Trophoblast cell (in vitro differentiated cells and primary cell): ENCODE measurements around the gene POMGNT2.

Experiments
- DNase-seq, 2 donors: peaks; one replicate each; pipeline ENCODE4 v3.0.0-alpha.2; 2016
- H2AFZ ChIP-seq: 2 replicates; pipeline ENCODE4 v1.6.1; 2013; ENCODE audit warnings: low read length, moderate library complexity, mild to moderate bottlenecking; ENCODE audit not compliant: insufficient read depth, poor library complexity
- H2AK5ac ChIP-seq: 2 replicates; pipeline ENCODE4 v1.6.1; 2013; ENCODE audit warnings: mild to moderate bottlenecking, low read length
- H2BK120ac ChIP-seq: 2 replicates; pipeline ENCODE4 v1.6.1; 2013; ENCODE audit warnings: low read length, mild to moderate bottlenecking, moderate library complexity; ENCODE audit not compliant: insufficient read depth, poor library complexity
- H2BK12ac ChIP-seq: 2 replicates; pipeline ENCODE4 v1.6.1; 2013; ENCODE audit warnings: mild to moderate bottlenecking, low read length, moderate library complexity
- H2BK5ac ChIP-seq: 2 replicates; pipeline ENCODE4 v1.6.1; 2013; ENCODE audit warnings: low read length, low read depth, moderate library complexity, mild to moderate bottlenecking; ENCODE audit not compliant: poor library complexity
- H3K14ac ChIP-seq: 2 replicates; pipeline ENCODE4 v1.6.1; 2013; ENCODE audit warnings: mild to moderate bottlenecking, low read length
- H3K18ac ChIP-seq: 2 replicates; pipeline ENCODE4 v1.6.1; 2013; ENCODE audit warnings: mild to moderate bottlenecking, low read length
- H3K23ac ChIP-seq: 2 replicates; pipeline ENCODE4 v1.6.1; 2013; ENCODE audit warnings: low read length
- H3K27ac ChIP-seq: 2 replicates; pipeline ENCODE4 v1.5.1; 2013; ENCODE audit warnings: low read depth, mild to moderate bottlenecking, inconsistent platforms, low read length, moderate library complexity
- H3K27me3 ChIP-seq: 2 replicates; pipeline ENCODE4 v1.6.1; 2013; ENCODE audit warnings: inconsistent platforms, mild to moderate bottlenecking, low read length, moderate library complexity; ENCODE audit not compliant: insufficient read depth
- H3K36me3 ChIP-seq, 2 experiments: 1 replicate in 1 of 2; 2 replicates in 1 of 2; pipeline ENCODE4 v1.6.1; 2013; ENCODE audit warnings: low read length in 2 of 2, mild to moderate bottlenecking in 2 of 2, moderate library complexity in 1 of 2; ENCODE audit not compliant: insufficient read depth in 2 of 2, control insufficient read depth in 1 of 2
- H3K4ac ChIP-seq: 2 replicates; pipeline ENCODE4 v1.6.1; 2013; ENCODE audit warnings: low read depth, mild to moderate bottlenecking, low read length, moderate library complexity
- H3K4me1 ChIP-seq, 2 experiments: 1 replicate in 1 of 2; 2 replicates in 1 of 2; pipeline ENCODE4 v1.6.1; 2013; ENCODE audit warnings: low read length in 2 of 2, mild to moderate bottlenecking in 2 of 2, moderate library complexity in 1 of 2; ENCODE audit not compliant: insufficient read depth in 2 of 2, control insufficient read depth in 1 of 2
- H3K4me2 ChIP-seq: 2 replicates; pipeline ENCODE4 v1.6.1; 2013; ENCODE audit warnings: inconsistent platforms, mild to moderate bottlenecking, low read length, moderate library complexity
- H3K4me3 ChIP-seq: 2 replicates; pipeline ENCODE4 v1.5.1; 2013; ENCODE audit warnings: mild to moderate bottlenecking, low read depth, low read length, inconsistent platforms
- H3K79me1 ChIP-seq: one replicate; pipeline ENCODE4 v1.6.1; 2013; ENCODE audit warnings: low read length
- H3K79me2 ChIP-seq: 2 replicates; pipeline ENCODE4 v1.6.1; 2013; ENCODE audit warnings: low read length, mild to moderate bottlenecking; ENCODE audit not compliant: control insufficient read depth, insufficient read depth, poor library complexity
- H3K9ac ChIP-seq: 2 replicates; pipeline ENCODE4 v1.6.1; 2013; ENCODE audit warnings: mild to moderate bottlenecking, low read length
- H3K9me3 ChIP-seq: 2 replicates; pipeline ENCODE4 v1.6.1; 2013; ENCODE audit warnings: low read depth, mild to moderate bottlenecking, control low read depth, inconsistent platforms, low read length; ENCODE audit not compliant: insufficient read depth
- H4K12ac ChIP-seq: 2 replicates; pipeline ENCODE4 v1.6.1; 2013; ENCODE audit warnings: low read depth, mild to moderate bottlenecking, low read length, moderate library complexity
- H4K8ac ChIP-seq: 2 replicates; pipeline ENCODE4 v1.6.1; 2013; ENCODE audit warnings: low read depth, mild to moderate bottlenecking, low read length, moderate library complexity
- H4K91ac ChIP-seq: one replicate; pipeline ENCODE4 v1.6.1; 2013; ENCODE audit warnings: low read depth, mild to moderate bottlenecking, low read length, moderate library complexity
- WGBS: extraction: QIAGEN DNeasy Blood & Tissue Kit; methylation state at CpG from one replicate; pipeline ENCODE4 v1.1.7; 2013; ENCODE audit warnings: missing lambda C conversion rate; ENCODE audit not compliant: insufficient read length, insufficient coverage; ENCODE audit errors: extremely low coverage; 5-methylcytosine and 5-hydroxymethylcytosine counted together

Gene POMGNT2

DNA sequence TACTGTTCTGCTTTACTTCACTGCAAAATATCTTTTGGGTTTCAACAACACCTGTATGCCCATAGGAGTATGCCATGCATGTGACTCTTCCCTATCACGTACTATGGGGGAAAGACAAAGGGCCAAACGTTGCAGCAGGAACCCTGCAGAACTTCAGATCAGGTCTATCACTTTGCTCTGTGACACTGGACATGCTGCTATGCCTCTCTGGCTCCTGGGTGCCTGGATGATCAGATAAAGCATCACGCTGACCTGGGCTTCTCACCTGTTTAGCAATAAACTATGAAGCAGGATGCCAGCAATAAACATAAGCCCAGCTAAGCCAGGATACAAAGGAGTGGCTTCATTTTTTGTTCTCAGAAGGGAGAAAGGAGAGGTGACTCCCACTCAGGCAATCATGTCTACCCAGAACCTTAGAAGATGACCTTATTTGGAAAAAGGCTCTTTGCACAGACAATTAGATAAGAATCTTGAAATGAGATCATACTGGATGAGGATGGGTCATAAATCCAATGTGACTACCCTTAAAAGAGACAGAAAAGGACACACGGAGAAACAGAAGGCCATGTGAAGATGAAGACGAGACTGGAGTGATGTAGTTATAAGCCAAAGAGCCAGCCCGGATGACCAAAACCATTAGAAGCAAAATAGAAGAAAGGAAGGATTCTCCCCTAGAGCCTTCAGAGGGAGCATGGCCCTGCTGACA is 19.3 kb downstream of the POMGNT2 start:
- DNase-seq = no peak
- Histone ChIP-seq H2AFZ (no peak overlapping the region), H4K8ac (no peak overlapping the region), H3K79me1 (no peaks in the 10 kb centered on the region), H3K23ac (no peak overlapping the region), H4K91ac (no peak overlapping the region), H2BK12ac (no peak overlapping the region), H3K4me1 (peaks cover 5% of the 10 kb centered on the region in 2 experiments), H3K27ac (no peak overlapping the region), H3K4me3 (no peak overlapping the region), H3K4me2 (no peak overlapping the region), H3K79me2 (no peaks in the 10 kb centered on the region), H3K18ac (no peak overlapping the region), H3K36me3 (no peaks in the 10 kb centered on the region), H4K12ac (peak overlapping the region; percentile 39), H3K9me3 (peaks cover 2% of the 10 kb centered on the region), H3K27me3 (no peaks in the 10 kb centered on the region), H2BK120ac (no peak overlapping the region), H2AK5ac (no peak overlapping the region), H2BK5ac (no peak overlapping the region), H3K14ac (no peak overlapping the region), H3K4ac (no peak overlapping the region), H3K9ac (no peak overlapping the region)
- no CpG with 5 or more reads among the region's 6 CpGs for WGBS

DNA sequence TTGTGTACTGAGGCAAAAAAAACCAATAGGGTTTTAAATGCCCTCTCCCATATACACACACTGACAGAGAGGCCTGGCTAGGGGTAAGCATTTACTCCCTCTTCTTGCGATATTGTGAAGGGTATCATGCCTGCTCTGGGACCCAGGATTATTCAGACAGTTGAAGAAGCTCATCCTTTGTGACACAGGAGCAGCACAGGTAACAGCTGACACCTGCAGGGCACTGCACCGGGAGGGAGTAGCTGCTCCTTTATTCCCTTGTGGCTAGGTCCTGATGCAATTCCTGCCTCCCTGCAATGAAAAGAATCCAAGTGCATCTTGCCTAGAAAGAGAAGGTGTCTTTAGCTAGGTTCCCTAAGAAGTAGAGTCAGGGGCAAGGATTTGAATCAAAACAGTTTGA is 23.4 kb downstream of the POMGNT2 start:
- DNase-seq = no peak
- Histone ChIP-seq H3K36me3 (peaks cover 15 to 18% of the 10 kb centered on the region in 2 experiments), H2AFZ (no peak overlapping the region), H2BK5ac (no peak overlapping the region), H3K4me1 (peaks cover 5% of the 10 kb centered on the region in 2 experiments), H2BK12ac (no peak overlapping the region), H4K8ac (no peak overlapping the region), H2AK5ac (no peak overlapping the region), H3K79me1 (no peaks in the 10 kb centered on the region), H3K14ac (no peak overlapping the region), H3K9ac (no peak overlapping the region), H3K4ac (no peak overlapping the region), H4K91ac (no peak overlapping the region), H4K12ac (no peak overlapping the region), H2BK120ac (no peak overlapping the region), H3K27me3 (no peaks in the 10 kb centered on the region), H3K23ac (no peak overlapping the region), H3K9me3 (peaks cover 15% of the 10 kb centered on the region), H3K4me2 (no peak overlapping the region), H3K27ac (no peak overlapping the region), H3K18ac (no peak overlapping the region), H3K4me3 (no peak overlapping the region), H3K79me2 (no peaks in the 10 kb centered on the region)
- WGBS = no CpG with 5 or more reads among the region's 2 CpGs

DNA sequence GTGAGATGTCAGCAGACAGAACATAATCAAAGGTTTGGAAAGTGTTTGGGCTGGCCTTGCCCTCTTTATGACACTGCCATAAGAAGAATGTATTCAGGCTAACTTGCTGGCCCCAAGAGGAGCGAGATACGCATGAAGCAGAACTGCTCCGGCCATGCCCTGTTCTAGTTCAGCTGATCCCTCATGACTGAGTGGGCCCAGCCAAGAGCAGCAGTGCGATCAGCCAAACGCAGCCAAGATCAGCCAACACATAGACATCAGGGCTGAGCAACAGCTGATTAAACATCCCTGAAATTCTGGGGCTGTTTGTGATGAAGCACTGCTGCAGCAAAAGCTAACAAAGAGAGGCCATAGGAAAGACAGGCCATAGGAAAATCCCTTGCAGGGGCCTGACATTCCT is 24.1 kb downstream of the POMGNT2 start:
- Histone ChIP-seq H2BK12ac (no peak overlapping the region), H2AFZ (no peak overlapping the region), H3K27me3 (no peaks in the 10 kb centered on the region), H3K4me1 (peaks cover 5% of the 10 kb centered on the region in 2 experiments), H2AK5ac (no peak overlapping the region), H3K27ac (no peak overlapping the region), H3K79me1 (no peaks in the 10 kb centered on the region), H3K23ac (no peak overlapping the region), H3K18ac (no peak overlapping the region), H3K79me2 (no peaks in the 10 kb centered on the region), H3K4me3 (no peak overlapping the region), H2BK120ac (no peak overlapping the region), H3K36me3 (peaks cover 15 to 18% of the 10 kb centered on the region in 2 experiments), H4K12ac (no peak overlapping the region), H2BK5ac (no peak overlapping the region), H3K14ac (no peak overlapping the region), H3K9me3 (peaks cover 15% of the 10 kb centered on the region), H3K4me2 (no peak overlapping the region), H3K9ac (no peak overlapping the region), H4K91ac (no peak overlapping the region), H4K8ac (no peak overlapping the region), H3K4ac (no peak overlapping the region)
- no CpG with 5 or more reads among the region's 5 CpGs for WGBS
- DNase-seq = no peak

DNA sequence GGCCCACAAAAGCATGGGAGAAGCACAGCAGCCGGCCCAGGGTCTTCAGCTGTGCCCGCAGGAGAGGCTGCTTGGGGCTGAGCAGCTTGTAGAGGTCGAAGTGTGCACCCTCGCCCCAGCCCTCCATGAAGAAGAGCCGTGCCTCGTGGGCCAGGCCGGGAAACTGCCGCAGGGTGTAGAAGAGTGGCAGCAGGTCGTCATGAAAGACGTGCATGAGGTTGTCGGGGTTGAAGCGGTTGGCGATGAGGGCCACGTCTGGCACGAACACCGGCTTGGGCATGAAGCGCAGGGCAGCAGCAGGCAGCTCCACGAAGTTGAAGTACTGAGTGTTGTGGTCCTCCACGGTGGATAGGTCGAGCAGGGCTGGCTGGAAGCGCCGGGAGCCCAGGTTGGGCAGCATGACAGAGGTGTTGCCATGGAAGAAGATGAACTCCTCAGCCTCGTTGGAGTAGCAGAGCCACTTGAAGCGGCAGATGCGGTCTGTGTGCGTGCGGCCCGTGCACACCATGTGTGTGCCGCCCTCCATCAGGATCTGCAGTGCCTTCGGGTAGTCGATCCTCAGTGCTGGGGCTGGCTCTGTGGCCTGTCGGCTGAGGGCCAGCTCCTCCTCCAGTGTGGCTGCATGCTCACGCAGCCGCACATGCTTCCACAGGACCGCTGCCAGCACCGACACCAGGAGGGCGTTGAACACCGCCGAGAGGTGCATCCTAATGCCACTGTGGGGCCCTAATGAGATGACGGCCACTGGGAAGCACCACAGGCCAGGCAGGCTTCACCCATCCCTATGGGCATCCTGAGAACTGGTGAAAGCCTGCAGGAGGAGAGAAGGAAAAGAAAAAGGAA is 24.9 kb downstream of the POMGNT2 start:
- Histone ChIP-seq H3K79me2 (no peaks in the 10 kb centered on the region), H3K4me2 (no peak overlapping the region), H3K4me1 (no peaks in the 10 kb centered on the region), H2BK5ac (no peak overlapping the region), H2BK120ac (no peak overlapping the region), H3K27ac (no peak overlapping the region), H4K8ac (no peak overlapping the region), H4K12ac (no peak overlapping the region), H3K9ac (no peak overlapping the region), H4K91ac (no peak overlapping the region), H2AFZ (no peak overlapping the region), H3K4me3 (peak overlapping the region; percentile 23), H2BK12ac (no peak overlapping the region), H3K14ac (no peak overlapping the region), H2AK5ac (no peak overlapping the region), H3K23ac (no peak overlapping the region), H3K36me3 (peaks cover 15 to 18% of the 10 kb centered on the region in 2 experiments), H3K27me3 (no peaks in the 10 kb centered on the region), H3K4ac (no peak overlapping the region), H3K79me1 (no peaks in the 10 kb centered on the region), H3K18ac (no peak overlapping the region), H3K9me3 (peaks cover 15% of the 10 kb centered on the region)
- DNase-seq = no peak
- no CpG with 5 or more reads among the region's 40 CpGs for WGBS
